LNCaP clone FGC (cell line): ENCODE data around the gene ZMIZ1.

Experiments used
- DNase-seq: peaks from one replicate; pipeline ENCODE4 v3.0.0-alpha.2; 2011; ENCODE audit warnings: low read depth
- H3K4me3 ChIP-seq: 2 replicates; pipeline ENCODE4 v1.5.1; 2011; ENCODE audit warnings: mild to moderate bottlenecking, low read depth, low read length, control low read depth
- CTCF ChIP-seq: IDR thresholded peaks from 2 replicates; pipeline ENCODE4 v1.5.1; 2012; ENCODE audit warnings: mild to moderate bottlenecking; ENCODE audit not compliant: control insufficient read depth, insufficient read depth; ENCODE audit errors: extremely low read depth

Gene ZMIZ1

DNA sequence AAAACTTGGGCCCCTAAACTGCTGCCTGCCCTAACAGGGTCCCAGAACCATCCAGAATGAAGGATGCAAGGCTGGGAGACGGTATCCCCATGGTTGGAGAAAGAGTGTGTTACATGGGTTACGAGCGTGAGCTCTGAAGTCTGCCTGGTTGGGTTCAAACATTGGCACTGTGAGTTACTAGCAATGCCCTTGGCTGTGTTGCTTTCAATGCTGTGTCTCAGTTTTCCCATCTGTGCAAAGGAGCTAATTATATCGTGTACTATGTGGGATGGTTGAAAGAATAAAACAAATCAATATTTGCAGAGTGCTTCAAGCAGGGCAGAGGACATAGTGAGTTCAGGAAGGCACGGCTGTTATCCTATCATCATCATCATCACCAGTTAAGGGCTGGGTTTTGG lies 114.7 kb downstream of the ZMIZ1 start:
- DNase-seq, result no peak
- TF ChIP-seq CTCF, result no peak
- H3K4me3 ChIP-seq, result no peak overlapping the region

GRCh38 chr10:79184145-79184625 lies 115.4 kb downstream of the ZMIZ1 start:
- H3K4me3 ChIP-seq, result no peak overlapping the region
- no peak for TF ChIP-seq CTCF
- DNase-seq, result no peak

DNA sequence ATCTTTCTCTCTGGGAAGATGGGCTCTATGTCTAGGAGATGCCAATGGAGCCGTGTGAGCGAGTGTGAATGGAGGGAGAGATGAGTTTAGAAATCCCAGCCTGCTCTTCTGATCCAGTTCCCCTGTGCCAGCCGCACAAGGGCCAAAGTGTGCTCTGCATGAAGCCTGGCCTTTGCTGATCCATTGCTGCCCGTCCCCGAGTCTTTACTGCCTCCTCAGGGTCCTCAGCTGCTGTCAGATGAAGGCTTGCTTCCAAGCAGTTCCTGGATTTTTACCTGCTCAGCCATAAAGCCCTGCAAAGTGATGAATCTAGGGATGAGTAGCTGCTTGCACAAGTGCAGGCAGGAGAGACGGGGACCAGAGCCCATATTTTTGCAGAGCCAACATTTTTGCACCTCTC lies 115.9 kb downstream of the ZMIZ1 start:
- H3K4me3 ChIP-seq, result no peak overlapping the region
- DNase-seq, result no peak
- no peak for TF ChIP-seq CTCF

DNA sequence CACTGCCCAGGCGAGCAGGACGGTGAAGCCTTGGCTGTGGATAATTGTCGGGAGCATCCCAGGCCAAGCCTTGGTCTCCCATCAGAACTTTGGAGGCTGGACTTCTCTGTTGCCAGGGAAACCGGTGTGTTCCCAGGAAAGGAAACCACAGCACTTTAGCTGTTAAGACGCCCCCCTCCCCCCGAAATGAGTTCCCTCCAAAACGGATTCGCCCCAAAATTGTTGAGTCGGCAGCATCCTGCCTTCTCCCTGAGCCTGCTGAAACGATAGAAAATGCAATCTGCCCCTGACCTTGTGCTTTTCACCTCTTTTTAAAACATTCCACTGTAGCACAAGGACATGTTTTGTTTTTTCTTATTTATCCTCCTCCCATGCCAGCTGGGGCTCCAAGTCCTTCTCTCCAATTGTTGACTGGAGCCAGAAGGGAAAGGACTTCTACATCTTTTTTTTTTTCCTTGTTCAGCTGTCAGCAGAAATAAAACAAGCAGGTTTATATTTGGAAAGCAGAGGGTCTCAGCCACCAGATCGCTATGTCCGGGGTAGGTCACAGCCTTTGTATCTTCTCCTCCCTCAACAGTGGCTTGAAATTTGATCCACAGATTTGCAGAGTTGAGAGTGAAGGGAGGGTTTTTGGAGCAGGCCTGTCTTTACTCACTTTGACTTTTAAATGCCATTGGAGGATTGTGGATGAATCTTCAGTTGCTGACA lies 116.5 kb downstream of the ZMIZ1 start:
- no peak overlapping the region for H3K4me3 ChIP-seq
- DNase-seq, result no peak
- no peak for TF ChIP-seq CTCF

GRCh38 chr10:79185796-79186374 lies 117.1 kb downstream of the ZMIZ1 start:
- no peak for DNase-seq
- no peak for TF ChIP-seq CTCF
- no peak overlapping the region for H3K4me3 ChIP-seq

DNA sequence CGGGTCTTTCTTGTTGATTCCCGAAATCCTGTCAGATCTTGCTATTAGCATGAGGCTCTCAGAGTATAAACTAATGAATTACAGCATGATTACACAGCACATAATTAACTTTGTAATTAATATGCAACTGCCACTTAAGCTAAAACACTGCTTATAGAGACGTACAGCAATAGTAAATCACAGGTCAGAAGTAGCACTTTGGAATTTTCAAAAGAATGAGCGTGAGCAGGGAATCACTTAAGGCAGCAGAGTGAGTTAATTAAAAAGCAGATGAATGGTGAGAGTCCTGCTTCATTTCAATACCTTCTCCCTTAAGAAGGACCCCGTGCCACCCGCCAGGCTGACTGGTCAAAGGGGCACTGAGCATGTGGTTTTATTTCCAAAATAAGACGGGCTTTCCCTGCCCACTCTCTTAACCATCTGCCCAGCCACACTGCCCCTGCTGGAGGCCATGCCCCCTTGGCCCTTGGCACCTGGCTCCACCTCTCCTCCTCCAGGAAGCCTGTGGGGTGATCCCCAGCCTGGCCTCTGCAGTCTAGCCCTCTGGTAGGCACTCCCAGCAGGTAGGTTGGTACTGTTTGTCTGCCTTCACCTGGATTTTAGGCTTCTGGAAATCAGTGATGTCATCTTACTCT lies 117.8 kb downstream of the ZMIZ1 start:
- no peak for TF ChIP-seq CTCF
- H3K4me3 ChIP-seq, result no peak overlapping the region
- DNase-seq, result no peak
